Subcutaneous abdominal adipose tissue (tissue), 5 donors: Measurements from ENCODE around the gene CASP5.
"Not testable (repeated sequence)": the region's sequence is repeated elsewhere in the genome, so short reads cannot be mapped to it uniquely, and the experiment has no call there.

Experiments used
- H3K27ac ChIP-seq: one replicate; pipeline ENCODE4 v1.7.0; 2013; ENCODE audit warnings: low read depth, mild to moderate bottlenecking, inconsistent platforms, low read length, moderate library complexity
- H3K27me3 ChIP-seq, 5 donors: one replicate each; pipeline ENCODE4 v1.7.0; 2013; ENCODE audit warnings: low read length in 5 of 5, inconsistent platforms in 1 of 5; ENCODE audit not compliant: control insufficient read depth in 5 of 5, insufficient read depth in 4 of 5
- H3K36me3 ChIP-seq, 5 donors: one replicate each; pipeline ENCODE4 v1.7.0; 2013; ENCODE audit warnings: low read length in 5 of 5; ENCODE audit not compliant: control insufficient read depth in 5 of 5, insufficient read depth in 5 of 5
- H3K4me1 ChIP-seq, 5 donors: one replicate each; pipeline ENCODE4 v1.7.0; 2013; ENCODE audit warnings: low read length in 5 of 5, mild to moderate bottlenecking in 3 of 5, moderate library complexity in 1 of 5; ENCODE audit not compliant: control insufficient read depth in 5 of 5, insufficient read depth in 5 of 5
- H3K4me3 ChIP-seq, 5 donors: one replicate each; pipeline ENCODE4 v1.7.0; 2013; ENCODE audit warnings: low read length in 5 of 5, low read depth in 1 of 5
- H3K9ac ChIP-seq, 5 donors: one replicate each; pipeline ENCODE4 v1.7.0; 2013; ENCODE audit warnings: low read length in 5 of 5, mild to moderate bottlenecking in 4 of 5, moderate library complexity in 3 of 5
- H3K9me3 ChIP-seq, 5 donors: one replicate each; pipeline ENCODE4 v1.7.0; 2013; ENCODE audit warnings: low read length in 5 of 5; ENCODE audit not compliant: control insufficient read depth in 5 of 5
- donor health status: healthy.
- donor health status: healthy.
- donor health status: healthy.
- donor health status: healthy.
- donor health status: healthy.

The CASP5 gene

DNA sequence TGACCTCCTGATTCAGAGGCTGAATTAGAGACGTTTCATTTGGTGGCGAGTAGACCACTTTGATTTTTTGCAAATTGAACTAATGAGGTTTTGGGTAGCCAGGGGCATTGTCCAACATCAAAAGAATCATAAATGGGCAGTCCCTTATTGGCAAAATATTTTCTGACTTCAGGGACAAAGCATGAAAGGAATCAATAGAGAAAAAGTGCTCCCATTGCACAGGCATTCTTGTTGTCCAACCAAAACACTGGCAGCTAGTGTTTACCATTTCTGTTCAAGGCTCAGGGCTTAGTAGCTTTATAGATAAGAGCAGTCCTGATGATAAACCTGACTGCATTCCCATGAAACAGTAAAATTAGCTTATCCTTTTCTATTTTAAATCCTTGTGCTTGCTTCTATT, 28.6 kb upstream of the CASP5 start:
- H3K36me3 ChIP-seq, result no peaks in the 10 kb centered on the region
- H3K4me3 ChIP-seq, result no peak overlapping the region
- H3K9me3 ChIP-seq, result no peaks in the 10 kb centered on the region
- peaks cover 2 to 10% (median 10%) of the 10 kb centered on the region in 5 donors for H3K4me1 ChIP-seq
- no peak overlapping the region for H3K27ac ChIP-seq
- no peaks in the 10 kb centered on the region for H3K27me3 ChIP-seq
- H3K9ac ChIP-seq, result no peak overlapping the region

DNA sequence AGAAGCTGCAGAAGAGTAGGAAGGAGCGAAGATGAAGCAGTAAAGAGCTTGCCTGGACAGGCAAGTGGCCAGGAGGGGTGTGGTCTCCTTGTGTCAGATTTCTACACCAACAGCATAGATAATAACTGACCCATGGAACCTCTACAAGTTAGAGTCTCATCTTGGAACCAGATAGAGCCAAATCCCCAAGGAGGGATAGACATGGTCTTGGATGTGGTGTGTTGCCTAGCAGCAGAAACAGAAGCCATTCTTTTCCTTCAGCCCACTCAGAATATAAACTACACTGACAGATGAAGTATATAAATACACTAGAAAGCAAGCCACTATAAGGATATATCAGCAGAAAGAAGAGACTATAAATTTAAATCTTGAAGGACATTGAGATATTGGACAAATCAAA, 26.5 kb upstream of the CASP5 start:
- Histone ChIP-seq H3K27ac (no peak overlapping the region), H3K9me3 (no peaks in the 10 kb centered on the region), H3K4me3 (no peak overlapping the region)

DNA sequence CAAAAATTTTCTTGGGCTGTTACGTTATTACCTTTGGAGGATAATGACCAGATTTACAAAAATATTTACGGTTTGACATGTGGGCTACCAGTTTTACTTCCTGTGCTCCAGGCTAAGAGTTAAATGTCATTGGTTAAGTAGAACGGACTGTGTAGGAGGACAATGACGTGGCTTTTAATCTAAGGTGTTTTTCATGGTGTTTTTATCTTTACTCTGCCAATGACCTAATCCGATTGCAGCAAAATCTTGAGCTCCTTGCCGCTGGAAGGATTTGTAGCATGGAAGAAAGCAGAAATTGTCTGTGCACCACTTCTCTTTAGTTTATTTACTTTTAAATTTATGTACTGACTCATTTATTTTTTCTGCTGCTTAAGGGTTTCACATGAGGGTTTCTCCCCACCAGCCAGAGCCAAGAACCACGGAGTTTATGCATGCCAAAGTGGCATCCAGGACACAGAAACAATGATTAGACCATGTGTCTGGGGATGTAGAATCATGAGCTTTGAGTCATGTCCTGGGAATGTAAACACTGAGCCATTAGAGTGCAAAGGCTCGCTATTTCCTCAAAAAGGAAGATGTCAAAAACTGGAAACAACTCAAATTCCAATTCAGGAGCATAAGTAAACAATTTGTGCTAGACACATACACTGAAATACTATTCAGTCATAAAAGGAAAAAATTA, 24.1 kb upstream of the CASP5 start:
- peaks cover 2 to 32% (median 28%) of the 10 kb centered on the region in 5 donors for H3K4me1 ChIP-seq

More for the DNA sequence above, 26.5 kb upstream of the CASP5 start:
- Histone ChIP-seq H3K36me3 (no peaks in the 10 kb centered on the region), H3K27me3 (no peaks in the 10 kb centered on the region), H3K9ac (no peak overlapping the region), H3K4me1 (peaks cover 2 to 28% (median 22%) of the 10 kb centered on the region in 5 donors)

DNA sequence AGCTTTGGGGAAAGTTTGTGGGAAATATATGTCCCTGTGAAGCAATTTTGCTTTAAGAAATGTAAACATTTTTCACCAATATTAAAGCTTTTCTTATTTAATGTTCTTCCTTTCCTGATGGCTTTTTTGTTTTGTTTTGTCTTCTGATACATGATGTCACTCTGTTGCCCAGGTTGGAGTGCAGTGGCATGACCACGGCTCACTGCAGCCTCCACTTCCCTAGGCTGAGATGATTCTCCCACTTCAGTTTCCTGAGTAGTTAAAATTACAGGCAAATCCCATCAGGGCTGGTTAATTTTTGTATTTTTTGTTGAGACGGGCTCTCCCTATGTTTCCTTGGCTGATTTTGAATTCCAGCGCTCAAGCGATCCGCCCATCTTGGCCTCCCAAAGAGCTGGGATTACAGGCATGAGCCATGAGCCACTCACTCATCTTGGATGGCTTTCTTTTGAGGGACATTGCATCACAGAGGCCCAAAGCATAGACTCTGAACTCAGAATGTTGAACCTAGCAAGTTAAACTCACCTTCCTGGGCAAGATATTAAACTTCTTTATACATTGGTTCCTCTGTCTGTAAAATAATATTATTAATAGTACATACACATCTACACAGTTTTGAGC, 22.8 kb upstream of the CASP5 start:
- Histone ChIP-seq H3K27me3 (no peaks in the 10 kb centered on the region), H3K27ac (peak overlapping the region; percentile 70), H3K36me3 (peaks cover 0 to 5% (median 0%) of the 10 kb centered on the region in 5 donors), H3K4me3 (peak overlapping the region; percentile 9 to 68 (median 64)), H3K9me3 (no peaks in the 10 kb centered on the region), H3K9ac (peak overlapping the region in 2 of 5 donors; percentile 41 to 56), H3K4me1 (peaks cover 2 to 32% (median 28%) of the 10 kb centered on the region in 5 donors)

More for the DNA sequence above, 24.1 kb upstream of the CASP5 start:
- H3K9me3 ChIP-seq, result no peaks in the 10 kb centered on the region
- peak overlapping the region; percentile 13 for H3K27ac ChIP-seq
- H3K4me3 ChIP-seq, result peak overlapping the region in 2 of 5 donors; percentile 32 to 41
- H3K36me3 ChIP-seq, result no peaks in the 10 kb centered on the region
- H3K27me3 ChIP-seq, result no peaks in the 10 kb centered on the region
- no peak overlapping the region for H3K9ac ChIP-seq

DNA sequence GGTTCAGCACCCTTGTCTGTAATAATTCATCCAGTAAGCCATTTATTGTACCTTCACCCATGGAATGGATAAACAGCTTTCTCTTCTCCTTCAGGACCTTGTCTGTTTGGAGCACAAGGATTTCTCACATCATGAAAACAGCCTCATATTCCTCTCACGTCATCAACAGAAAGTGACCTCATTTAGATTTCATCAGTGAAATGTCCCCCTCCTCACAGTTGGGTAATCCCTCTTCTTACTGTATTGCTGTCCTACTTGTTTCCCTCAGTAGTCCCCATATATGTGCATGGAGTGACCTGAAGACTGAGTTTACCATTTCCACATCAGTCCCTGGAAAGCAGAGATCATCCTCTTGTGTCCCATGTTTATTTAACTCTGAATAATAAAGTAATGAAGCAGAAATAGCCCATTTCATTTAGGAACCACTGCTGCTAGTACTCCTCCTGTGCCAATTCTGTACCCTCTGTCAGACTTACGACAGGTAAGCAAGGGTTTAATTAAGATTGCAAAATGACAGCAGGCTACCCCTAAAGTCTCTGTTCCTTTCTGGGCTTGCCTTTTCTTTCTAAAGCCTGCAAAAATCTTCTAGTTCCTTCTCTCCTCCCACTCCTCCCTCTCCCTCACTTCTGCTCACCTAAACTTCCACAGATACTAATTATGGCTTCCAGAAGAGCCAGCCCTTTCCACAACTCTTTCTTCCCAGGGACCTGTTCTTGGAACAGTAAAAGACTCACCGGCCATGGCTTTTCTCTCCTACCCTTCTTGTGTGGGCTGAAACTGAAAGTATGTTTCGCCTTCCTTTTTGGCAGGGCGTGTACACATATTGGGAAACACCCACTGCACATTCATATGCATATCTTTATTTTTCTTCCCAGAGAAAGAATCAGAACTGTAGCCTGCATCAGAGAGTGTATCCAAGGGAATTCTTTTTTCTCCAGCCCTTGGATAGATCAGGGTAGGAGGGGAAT, 21.9 kb upstream of the CASP5 start, which contains the start of gene CARD16:
Gene CARD16 (minus strand): TSS at position 779 of the 968 bp plus-strand sequence. CDS start 38 bp downstream, at position 741.
- not testable (repeated sequence) for H3K36me3 ChIP-seq, H3K27me3 ChIP-seq, H3K9me3 ChIP-seq
- H3K9ac ChIP-seq, result peak within 1 kb of the TSS; percentile 41 to 73 (median 56)
- peak within 1 kb of the TSS; percentile 70 for H3K27ac ChIP-seq
- peak within 1 kb of the TSS; percentile 28 to 70 (median 68) for H3K4me3 ChIP-seq
- H3K4me1 ChIP-seq, result peaks cover 2 to 32% (median 28%) of the 10 kb centered on the region in 5 donors

GRCh38 chr11:105042178-105042577, 19.2 kb upstream of the CASP5 start:
- Histone ChIP-seq H3K9me3 (peaks cover 0 to 2% (median 0%) of the 10 kb centered on the region in 5 donors), H3K4me3 (no peak overlapping the region), H3K27me3 (no peaks in the 10 kb centered on the region), H3K9ac (no peak overlapping the region), H3K36me3 (peaks cover 0 to 7% (median 0%) of the 10 kb centered on the region in 5 donors), H3K27ac (no peak overlapping the region), H3K4me1 (peaks cover 0 to 27% (median 24%) of the 10 kb centered on the region in 5 donors)

GRCh38 chr11:105040703-105041102, 17.7 kb upstream of the CASP5 start:
- no peak overlapping the region for H3K27ac ChIP-seq
- no peak overlapping the region for H3K9ac ChIP-seq

DNA sequence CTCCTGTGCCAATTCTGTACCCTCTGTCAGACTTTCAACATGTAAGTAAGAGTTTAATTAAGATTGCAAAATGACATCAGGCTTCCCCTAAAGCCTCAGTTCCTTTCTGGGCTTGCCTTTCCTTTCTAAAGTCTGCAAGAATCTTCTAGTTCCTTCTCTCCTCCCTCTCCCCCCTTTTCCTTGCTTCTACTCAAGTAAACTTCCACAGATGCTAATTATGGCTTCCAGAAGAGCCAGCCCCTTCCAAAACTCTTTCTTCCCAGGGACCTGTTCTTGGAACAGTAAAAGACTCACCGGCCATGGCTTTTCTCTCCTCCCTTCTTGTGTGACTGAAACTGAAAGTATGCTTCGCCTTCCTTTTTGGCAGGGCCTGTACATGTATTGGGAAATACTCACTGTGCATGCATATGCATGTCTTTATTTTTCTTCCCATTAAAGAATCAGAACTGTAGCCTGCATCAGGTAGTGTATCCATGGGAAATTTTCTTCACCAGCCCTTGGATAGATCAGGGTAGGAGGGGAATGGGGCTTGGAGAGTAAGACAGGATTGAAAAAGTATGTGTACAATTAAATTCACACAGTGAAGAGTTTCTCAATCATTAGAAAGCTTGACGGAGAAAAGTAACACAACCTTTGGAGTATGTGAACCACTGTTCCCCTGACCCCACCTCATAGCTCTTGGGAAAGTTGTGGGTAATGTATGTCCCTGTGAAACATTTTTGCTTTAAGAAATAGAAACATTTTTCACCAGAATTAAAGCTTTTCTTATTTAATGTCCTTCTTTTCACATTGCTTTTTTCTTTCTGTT, 12.0 kb upstream of the CASP5 start, which contains the start of gene CASP1:
Gene CASP1 (minus strand): TSS at position 332 of the 808 bp plus-strand sequence. CDS start 31 bp downstream, at position 301.
- Histone ChIP-seq H3K9me3 (peaks cover 0 to 7% (median 0%) of the 10 kb centered on the region in 5 donors), H3K27me3 (no peaks in the 10 kb centered on the region), H3K27ac (peak within 1 kb of the TSS; percentile 75), H3K36me3 (peaks cover 9 to 12% (median 11%) of the 10 kb centered on the region in 5 donors), H3K4me3 (peak within 1 kb of the TSS; percentile 56 to 77 (median 69)), H3K9ac (peak within 1 kb of the TSS; percentile 17 to 75 (median 68)), H3K4me1 (peaks cover 2 to 37% (median 25%) of the 10 kb centered on the region in 5 donors)

More at GRCh38 chr11:105040703-105041102, 17.7 kb upstream of the CASP5 start:
- Histone ChIP-seq H3K27me3 (no peaks in the 10 kb centered on the region), H3K4me1 (peaks cover 0 to 18% (median 12%) of the 10 kb centered on the region in 5 donors), H3K36me3 (peaks cover 0 to 7% (median 0%) of the 10 kb centered on the region in 5 donors), H3K9me3 (peaks cover 0 to 7% (median 0%) of the 10 kb centered on the region in 5 donors), H3K4me3 (no peak overlapping the region)

DNA sequence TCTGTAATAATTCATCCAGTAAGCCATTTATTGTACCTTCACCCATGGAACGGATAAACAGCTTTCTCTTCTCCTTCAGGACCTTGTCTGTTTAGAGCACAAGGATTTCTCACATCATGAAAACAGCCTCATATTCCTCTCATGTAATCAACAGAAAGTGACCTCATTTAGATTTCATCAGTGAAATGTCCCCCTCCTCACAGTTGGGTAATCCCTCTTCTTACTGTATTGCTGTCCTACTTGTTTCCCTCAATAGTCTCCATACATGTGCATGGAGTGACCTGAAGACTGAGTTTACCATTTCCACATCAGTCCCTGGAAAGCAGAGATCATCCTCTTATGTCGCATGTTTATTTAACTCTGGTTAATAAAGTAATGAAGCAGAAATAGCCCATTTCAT, 11.4 kb upstream of the CASP5 start:
- H3K9me3 ChIP-seq, H3K27me3 ChIP-seq: not testable (repeated sequence)
- Histone ChIP-seq H3K4me1 (peaks cover 2 to 37% (median 25%) of the 10 kb centered on the region in 5 donors), H3K27ac (peak overlapping the region; percentile 75), H3K4me3 (peak overlapping the region; percentile 56 to 77 (median 69)), H3K36me3 (peaks cover 11 to 19% (median 17%) of the 10 kb centered on the region in 5 donors), H3K9ac (peak overlapping the region; percentile 17 to 75 (median 68))
